ELR (cell line): ENCODE measurements around the gene ERBB4.
A peak's percentile ranks its signal among the peaks of the same experiment; 100 is the strongest.

Source experiments
- DNase-seq: peaks from one replicate; pipeline ENCODE4 v3.0.0-alpha.2; 2015; ENCODE audit warnings: low read depth

ERBB4 gene

DNA sequence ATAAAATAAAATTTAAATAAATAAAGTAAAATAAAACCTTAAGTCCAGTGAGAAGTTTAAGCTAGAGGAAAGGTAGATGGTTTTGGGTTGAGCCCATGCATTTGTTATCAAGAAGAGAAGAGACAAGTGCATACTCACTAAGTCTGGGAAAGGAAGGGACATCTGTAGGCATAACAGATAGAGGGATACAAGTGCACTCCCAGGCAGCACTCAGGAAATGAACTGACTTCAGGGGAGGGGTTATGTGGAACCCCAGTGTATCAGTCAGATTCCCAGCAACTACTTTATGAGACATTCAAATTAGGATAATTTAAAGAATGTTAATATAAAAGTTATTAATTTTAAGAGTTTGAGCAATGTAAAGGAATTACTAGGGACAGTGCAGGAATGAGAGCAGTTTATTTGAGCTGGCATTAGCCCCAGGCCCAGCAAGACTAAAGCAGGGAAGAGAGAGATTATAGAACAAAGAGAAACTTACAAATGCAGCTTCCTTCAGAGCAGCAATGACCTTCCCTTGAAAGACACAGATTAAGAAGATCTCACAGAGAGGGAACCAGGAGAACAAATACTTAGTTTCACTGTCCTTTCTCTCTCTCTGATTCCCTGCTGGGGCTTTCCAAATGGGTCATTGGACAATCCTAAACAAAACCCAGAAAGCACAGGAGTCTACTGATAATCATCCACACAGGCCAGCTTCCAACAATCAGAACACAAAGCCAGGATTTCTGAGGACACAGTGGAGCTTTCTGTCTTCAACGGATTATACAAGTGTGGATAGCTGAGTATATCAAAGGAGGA, 109.7 kb downstream of the ERBB4 start:
- DNase-seq: no peak

DNA sequence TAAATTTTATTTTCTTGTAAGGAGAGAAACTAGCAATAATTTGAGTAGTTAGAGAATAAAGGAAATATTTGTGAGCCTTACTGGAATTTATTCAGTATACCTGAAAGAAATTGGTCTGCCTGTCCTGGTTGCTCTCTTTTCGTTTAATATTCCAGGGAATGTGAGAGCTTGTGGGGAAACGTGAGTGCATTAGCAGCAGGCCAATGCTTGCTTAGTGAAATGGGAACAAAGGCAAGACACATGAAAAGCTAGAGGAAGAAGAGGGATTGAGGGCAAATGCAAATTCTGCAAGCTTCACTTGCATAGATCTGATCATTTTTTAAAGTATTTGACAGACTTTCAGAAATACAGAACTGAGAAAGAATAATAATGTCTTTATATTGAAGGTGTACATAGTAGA, 111.0 kb downstream of the ERBB4 start:
- DNase-seq: no peak

DNA sequence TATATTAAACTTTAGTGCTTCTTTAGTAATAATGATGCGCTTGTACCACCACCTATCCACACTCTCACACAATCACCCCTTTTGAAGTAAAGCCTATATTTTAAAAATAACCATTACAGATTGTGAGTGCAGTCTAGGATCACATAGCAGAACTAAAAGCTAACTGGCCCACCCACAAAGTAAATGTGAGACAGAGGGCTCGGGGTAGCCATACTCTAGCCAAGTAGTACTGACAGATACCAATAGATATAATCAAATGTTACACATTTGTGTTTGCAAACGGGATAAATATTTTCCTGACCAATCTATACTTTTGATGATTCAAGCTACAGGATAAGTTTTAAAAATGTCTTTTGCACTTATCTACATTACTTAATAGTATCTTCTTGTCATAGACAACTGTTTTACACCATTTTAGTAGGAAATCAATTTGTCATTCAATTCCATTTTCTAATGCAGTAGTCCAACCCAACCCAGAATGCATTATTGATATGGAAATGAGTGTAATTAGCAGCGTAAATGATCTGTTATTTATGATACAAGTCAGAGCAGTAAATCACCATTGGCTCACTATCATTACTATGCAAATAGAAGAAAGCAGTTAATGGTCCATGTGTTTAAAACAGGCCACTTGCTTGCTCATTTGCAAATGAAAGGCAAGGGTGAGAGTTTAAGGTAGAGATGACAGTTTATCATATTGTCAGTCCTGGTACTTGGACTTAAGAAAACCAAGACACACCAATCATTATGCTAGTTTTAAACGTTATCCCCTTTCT, 111.8 kb downstream of the ERBB4 start:
- no peak for DNase-seq

DNA sequence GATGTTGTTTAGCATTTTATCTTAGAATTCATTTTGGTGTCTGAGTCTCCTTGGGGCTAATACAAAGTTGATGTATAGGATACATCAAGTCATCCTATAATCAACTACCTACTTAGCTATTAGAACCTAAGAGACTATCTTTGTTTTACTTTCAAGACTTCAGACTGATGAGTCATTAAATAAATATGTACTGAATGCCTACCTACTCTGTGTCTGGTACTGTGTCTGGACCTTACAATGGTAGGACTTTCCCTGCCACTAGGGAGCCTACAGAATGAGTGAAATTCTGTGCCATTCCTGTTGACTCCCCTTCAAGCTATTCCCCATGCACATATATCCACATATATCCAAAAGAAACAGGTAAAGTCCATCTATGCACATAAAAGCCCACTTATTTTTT, 114.5 kb downstream of the ERBB4 start:
- peak; percentile 59 for DNase-seq

DNA sequence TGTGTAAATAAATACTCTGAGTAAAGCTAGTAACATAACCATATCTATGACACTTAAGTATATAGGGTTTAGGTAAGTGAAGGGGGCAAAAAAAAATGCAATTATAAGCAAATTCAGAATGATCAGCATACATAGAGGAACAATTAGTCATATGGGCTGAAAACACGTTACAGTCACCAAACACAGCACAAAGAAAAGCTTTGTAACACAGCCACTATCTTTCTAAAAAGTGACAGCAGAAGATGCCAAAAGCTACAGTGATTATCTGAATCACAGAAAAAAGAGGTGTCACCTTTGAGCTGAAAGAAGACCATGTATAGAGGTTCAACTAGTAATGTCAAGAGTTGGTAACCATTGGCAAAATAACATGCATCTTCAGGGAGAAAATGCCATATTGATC, 115.5 kb downstream of the ERBB4 start:
- DNase-seq: peak; percentile 35

DNA sequence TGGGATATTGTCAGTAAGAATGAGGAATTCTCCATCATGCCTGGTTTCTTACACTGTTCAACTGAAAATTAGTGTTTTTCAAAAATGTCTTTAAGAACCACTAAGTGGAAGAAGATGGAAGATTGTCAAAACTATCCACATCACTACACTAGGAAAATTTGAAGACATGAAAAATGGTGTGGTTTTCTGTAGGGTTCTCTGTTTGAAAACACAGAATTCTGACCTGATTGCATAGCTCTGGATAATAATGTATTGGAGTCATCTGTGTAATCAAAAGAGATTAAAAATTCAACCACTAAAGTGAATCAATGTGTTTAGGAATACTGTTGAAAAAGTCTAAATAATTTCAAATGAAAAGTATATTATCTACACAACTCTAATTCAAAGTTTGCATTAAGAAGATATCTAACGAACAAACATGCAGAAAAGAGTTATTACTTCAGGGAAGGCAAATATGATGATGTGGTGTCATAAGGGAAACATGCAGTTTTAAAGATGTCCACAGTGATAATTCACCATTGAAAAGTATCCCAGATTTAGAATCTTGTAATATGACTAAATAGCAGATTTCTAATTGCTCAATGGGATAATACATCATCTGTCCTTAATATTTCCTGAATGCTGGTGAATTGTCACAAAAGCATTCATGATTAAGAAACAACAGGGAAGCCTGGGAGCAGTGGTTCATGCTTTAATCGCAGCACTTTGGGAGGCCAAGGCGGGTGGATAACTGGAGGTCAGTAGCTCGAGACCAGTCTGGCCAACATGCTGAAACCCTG, 116.9 kb downstream of the ERBB4 start:
- DNase-seq: peak; percentile 62

DNA sequence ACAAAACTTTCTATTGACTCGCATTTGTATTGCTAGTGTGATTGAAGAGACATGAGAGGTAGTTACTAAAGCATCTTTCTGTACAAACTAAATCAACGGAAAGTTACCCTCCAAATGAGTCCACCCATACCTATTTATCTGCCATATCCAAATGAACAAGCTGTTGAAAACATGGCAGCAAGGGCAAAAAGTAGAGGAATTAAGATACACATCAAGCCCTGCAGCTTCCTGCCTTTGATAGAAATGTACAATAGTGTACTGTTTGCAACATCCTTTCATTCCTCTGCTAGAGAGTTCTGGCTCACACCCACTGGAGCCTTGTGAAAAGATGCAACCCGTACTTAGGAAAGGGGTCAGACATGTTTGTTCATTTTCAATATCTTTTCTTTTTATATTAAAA, 122.5 kb downstream of the ERBB4 start:
- no peak for DNase-seq

DNA sequence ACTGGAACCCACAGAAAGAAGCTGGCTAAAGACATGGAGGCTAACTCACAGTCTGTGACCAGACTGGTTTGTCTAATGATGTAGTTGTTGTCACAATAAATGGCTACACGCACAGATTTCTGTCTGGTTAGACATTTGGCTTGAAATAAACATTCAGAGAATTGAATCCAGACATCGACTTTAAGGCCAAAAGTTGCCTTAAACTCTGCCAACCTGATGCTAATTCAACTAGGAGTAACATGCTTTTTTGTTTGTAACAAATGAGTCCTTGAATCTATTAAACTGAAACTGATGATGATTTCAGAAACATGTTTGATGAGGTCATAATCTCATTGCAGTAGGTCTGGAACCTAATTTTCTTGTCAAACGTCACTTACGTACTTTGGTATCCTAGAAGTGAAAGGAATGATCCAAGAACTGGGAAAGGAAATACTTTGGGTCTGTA, 123.8 kb downstream of the ERBB4 start:
- DNase-seq: no peak

DNA sequence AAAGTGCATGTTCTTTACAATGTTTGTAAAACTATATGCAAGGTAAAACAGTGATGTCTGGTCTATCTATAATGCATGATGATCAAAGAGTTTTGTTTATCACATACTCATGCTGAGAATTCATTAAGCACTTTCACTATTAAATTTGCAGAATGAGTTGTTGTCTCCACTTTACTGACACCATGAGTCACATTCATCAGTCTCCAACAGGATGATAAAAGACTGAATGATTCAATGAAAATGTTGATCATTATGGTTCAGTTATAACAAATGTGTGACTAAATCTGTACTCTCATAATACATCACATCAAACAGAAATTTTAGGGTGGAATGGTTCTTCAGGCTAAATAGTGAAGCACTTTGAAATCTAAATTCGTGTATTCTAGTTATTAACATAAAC, 129.0 kb downstream of the ERBB4 start:
- DNase-seq: peak; percentile 63

DNA sequence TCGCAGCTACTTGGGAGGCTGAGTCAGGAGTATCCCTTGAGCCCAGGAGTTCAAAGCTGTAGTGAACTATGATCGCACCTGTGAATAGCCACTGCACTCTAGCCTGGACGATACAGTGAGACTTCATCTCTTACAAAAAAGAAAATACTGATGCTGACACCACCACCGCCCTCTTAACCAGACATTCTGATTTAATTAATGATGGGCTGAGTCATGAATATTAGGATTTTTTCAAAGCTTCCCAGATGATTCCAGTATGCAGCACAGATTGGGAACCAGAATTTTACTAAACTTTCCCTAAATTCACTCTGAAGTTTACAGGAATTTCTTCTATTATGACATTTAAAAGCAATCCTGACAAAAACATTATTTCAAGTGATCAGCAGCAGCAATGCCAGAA, 130.1 kb downstream of the ERBB4 start:
- no peak for DNase-seq

DNA sequence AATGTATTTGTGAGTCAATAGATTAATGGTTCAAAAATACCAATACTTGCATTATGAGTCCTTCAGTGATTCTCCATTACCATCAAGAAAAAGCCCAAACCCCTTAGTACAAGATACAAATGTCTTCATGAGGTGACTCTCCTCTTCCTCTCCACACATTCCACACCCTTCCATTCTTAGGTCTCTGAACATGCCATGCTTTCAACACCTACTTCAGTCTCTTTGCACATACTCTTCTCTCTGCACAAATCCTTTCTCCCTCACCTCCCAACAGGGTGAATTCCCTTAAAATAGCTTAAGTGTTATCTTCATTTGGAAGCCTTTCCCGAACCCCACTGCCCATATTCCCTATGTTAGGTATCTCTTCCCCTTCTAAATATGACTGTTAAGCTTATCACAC, 131.9 kb downstream of the ERBB4 start:
- no peak for DNase-seq

DNA sequence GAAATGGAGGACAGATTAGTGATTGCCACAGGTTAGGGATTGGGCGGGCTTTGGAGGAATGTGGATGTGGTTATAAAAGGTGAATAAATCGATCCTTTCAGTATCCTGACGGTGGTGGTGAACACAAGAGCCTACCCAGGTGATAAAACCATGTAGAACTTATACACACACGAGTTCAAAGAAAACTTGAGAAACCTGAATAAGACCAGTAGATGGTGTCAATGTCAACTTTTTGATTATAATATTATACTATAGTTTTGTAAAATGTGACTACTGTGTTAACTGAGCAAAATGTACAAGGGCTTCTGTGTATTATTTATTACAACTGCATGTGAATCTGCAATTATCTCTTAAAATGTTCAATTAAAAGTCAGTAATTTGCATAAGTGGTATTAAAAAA, 136.3 kb downstream of the ERBB4 start:
- peak; percentile 32 for DNase-seq

DNA sequence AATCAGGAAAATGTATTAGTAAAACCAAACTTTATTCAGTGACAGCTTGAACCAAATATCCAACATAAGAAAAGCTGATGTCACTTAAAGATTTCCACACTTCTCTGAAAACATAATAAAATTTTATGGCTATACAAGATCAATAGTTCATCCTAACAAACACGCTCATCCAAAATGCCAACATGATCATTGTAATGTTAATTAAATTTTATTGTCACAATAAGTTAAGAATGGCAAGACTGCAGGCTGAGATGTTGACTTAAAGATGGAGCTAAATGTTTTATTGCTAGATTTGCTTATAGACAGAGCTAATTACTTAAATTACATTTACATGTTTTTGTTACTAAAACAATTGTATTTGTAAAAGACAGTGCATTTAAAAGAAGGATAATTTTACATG, 140.3 kb downstream of the ERBB4 start:
- DNase-seq: no peak

DNA sequence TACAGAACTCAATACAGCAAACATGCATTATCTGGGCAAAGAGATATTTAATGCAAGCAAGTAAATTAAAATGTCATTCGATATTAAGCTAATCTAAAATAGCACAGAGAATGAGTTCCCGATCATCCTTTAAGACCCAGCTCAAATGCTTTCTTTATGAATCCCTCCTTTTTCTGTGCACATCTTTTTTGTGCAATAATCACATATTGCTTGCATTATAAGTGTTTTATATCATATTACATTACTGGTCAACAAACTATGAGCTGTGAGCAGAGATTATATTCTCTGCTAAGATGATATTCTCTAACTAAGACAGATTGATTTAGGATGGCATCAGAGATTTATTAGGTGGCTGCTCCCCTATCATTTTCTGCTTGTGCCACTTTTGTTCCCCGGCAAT, 146.1 kb downstream of the ERBB4 start:
- no peak for DNase-seq

DNA sequence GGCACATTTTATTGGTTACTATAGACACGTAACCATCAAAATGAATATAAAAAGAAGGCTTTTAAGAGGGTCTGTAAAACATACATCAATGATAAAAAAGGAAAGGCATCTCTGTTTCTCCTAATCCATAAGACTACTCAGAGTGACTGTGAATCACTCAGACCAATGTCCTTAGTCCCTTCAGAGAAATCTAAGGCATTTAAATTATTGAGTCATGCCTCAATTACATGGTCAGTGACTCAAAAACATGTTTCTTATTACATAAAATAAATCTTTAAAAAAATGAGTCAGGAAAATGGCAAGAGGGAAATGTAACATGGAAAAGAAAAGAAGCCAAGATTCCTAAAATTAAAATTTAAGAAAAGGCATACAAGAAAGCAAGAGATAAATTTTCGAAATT, 146.6 kb downstream of the ERBB4 start:
- DNase-seq: peak; percentile 91

DNA sequence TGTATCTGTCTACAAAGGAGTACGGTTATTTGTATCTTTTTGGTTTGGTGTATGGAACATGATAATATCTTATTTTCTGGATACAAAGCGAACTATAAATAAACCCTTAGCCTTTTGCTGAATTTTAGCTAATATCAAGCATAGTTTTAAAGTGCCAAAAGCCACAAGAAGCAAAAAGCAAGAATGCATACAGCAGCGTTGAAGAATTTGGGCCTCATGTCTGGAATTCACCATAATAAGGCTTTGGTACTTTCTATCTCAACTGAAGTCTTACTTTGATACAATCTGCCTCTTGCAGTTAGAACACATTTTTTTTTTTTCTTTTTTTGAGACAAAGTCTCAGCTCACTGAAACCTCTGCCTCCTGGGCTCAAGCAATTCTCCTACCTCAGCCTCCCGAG, 151.5 kb downstream of the ERBB4 start:
- DNase-seq: no peak

DNA sequence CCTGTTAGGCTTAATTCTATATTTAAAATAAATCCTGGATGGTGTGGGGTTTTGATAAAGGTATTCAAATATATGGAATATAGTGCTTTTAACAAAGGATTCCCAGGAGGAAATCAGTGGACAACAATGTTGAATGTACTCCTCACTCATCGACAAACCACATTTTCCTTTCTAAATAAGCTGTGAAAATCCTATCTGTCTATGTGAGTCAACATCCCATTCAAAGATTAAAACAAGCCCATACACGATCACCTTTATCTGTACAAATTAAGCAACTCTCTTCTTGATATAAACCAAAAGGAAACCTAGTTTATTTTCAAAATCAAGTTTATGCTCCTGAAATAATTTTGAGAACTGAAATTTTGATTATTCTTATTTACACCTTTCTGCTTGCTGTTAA, 153.4 kb downstream of the ERBB4 start:
- no peak for DNase-seq

DNA sequence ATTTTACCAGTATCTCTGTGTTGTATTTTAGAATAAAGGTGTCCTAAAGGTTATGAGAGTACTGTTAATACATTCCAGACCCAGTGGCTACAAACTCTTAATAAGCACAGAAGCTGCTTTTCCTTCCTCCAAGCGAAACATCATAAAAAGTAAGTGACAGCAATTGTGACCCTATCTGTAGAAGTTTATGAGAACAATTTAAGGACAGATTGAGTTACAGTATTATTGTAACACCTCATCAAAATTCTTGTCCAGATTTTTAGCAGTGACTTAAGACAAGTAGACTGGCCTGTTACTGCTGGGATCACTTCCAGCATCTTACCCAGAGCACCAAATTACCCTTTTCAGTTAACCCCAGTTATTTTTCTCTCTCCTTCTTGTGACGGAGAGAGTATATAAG, 154.6 kb downstream of the ERBB4 start:
- no peak for DNase-seq

DNA sequence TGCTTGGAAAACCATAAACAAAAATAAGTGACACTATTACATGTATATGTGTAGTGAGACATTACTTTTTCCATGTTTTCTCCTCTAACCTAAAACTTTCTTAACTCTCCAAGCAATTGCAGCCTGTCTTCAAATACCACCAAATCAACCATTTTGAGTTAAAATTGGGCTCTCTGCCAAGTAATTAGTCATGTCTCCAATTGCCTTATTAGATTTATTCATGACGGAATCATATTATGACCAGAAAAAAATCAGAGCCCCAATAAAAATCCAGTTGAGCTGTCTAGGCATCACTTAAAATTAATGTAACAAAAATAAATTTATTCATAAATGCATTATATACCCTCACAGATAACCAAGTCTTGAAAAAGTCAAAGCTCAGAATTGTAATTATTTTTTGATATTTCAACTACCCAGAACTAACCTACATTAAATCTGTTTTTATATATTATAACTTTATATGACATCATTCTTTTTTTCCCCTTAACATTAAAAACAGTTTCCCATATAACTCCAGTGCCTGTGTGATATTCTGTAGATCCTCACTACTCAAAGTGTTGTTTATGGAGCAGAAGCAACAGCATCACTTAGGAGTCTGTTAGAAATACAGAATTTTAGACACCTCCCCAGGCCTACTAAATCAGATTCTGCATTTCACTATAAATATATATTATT, 157.0 kb downstream of the ERBB4 start:
- DNase-seq: peak; percentile 13

DNA sequence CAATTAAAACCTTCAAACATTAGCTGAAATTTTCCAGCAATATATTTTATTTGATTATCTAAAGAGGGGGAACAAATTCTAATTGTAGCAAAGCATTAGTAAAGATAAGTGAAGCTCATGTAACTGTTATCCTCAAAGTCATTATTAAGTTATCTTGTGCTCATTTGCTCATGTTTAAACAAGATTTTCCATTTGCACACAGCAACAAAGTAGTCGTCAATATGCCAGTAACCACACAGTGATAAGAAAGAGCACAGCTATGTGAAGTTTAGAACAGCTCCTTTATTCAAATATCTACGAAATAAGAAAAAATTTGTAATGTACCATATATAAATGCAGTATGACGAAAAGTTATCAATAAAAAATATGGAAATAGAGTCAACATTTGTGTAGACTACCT, 159.5 kb downstream of the ERBB4 start:
- no peak for DNase-seq

DNA sequence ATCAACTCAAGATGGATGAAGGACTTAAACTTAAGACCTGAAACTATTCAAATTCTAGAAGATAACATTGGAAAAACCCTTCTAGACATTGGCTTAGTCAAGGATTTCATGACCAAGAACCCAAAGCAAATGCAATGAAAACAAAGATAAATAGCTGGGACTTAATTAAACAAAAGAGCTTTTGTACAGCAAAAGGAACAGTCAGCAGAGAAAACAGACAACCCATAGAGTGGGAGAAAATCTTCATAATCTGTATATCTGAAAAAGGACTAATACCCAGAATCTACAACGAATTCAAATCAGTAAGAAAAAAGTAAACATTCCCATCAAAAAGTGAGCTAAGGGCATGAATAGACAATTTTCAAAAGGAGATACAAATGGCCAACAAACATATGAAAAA, 171.2 kb downstream of the ERBB4 start:
- DNase-seq: no peak
